Heart right ventricle (tissue), 16 donors: ENCODE data around the gene GASK1A. TPM values are rescaled to one million over a fixed set of nuclear protein-coding genes. Genes with fewer than 3 reads are reported as not detected.
A peak's percentile ranks its signal among the peaks of the same experiment; 100 is the strongest.
"Not testable (repeated sequence)": the region's sequence is repeated elsewhere in the genome, so short reads cannot be mapped to it uniquely, and the experiment has no call there.

ENCODE experiments used
- ATAC-seq, 8 donors: fragments of 200-7000 bp; cut with Tn5 transposase; one replicate each; pipeline ENCODE4 v1.9.1; 2020; ENCODE audit warnings: mild to moderate bottlenecking in 8 of 8, moderate library complexity in 8 of 8, moderate number of reproducible peaks in 1 of 8
- DNase-seq, 2 donors: peaks; one replicate each; pipeline ENCODE4 v3.0.0-alpha.2; 2020
- H3K27ac ChIP-seq, 10 donors: fragments of 200-600 bp; sonication (generic) in 2 of 10; one replicate each; pipeline versions ENCODE4 v1.5.0 to v1.8.0; 2020 to 2022; ENCODE audit warnings: mild to moderate bottlenecking in 3 of 10
- H3K27me3 ChIP-seq, 7 donors: fragments of 200-600 bp; one replicate each; pipeline ENCODE4 v1.8.0; 2021 to 2022; ENCODE audit warnings: mild to moderate bottlenecking in 2 of 7
- H3K36me3 ChIP-seq, 9 donors: fragments of 200-600 bp; sonication (generic) in 1 of 9; one replicate each; pipeline versions ENCODE4 v1.5.0 to v1.8.0; 2020 to 2022; ENCODE audit warnings: mild to moderate bottlenecking in 2 of 9
- H3K4me1 ChIP-seq, 9 donors: fragments of 200-600 bp; sonication (generic) in 1 of 9; one replicate each; pipeline versions ENCODE4 v1.5.0 to v1.8.0; 2020 to 2022; ENCODE audit warnings: mild to moderate bottlenecking in 4 of 9
- H3K4me3 ChIP-seq, 10 donors: fragments of 200-600 bp; sonication (generic) in 2 of 10; one replicate each; pipeline versions ENCODE4 v1.5.0 to v1.8.0; 2020 to 2022; ENCODE audit warnings: mild to moderate bottlenecking in 7 of 10, moderate library complexity in 2 of 10
- H3K9me3 ChIP-seq, 11 donors: fragments of 200-600 bp in 10 of 11; sonication (generic) in 2 of 11; one replicate each; pipeline versions ENCODE4 v1.5.0 to v1.8.0; 2013 to 2022; ENCODE audit warnings: mild to moderate bottlenecking in 2 of 11, control low read depth in 1 of 11, moderate library complexity in 1 of 11
- CTCF ChIP-seq, 9 donors: fragments of 200-600 bp; sonication (generic) in 2 of 9; IDR thresholded peaks; one replicate each; pipeline versions ENCODE4 v1.5.0 to v1.8.0; 2021 to 2022; ENCODE audit warnings: antibody characterized with exemption in 9 of 9, mild to moderate bottlenecking in 5 of 9, moderate library complexity in 1 of 9
- WGBS, 2 donors: extraction: QIAGEN DNeasy Blood & Tissue Kit; methylation state at CpG; one replicate each; pipeline ENCODE4 v1.1.7; 2013; ENCODE audit warnings: inconsistent platforms in 1 of 2; 5-methylcytosine and 5-hydroxymethylcytosine counted together
- intact Hi-C, 10 donors: fragments of 100-400 bp; cut with DNase I; formaldehyde crosslinking; loops; one replicate each; pipeline versions ENCODE4 v1.11.1 to v1.14.2; 2022
- polyA plus RNA-seq, 2 donors: library from polyadenylated mRNA; stranded (reverse); fragments of 200-250 nt; gene quantifications; one replicate each; pipeline ENCODE4 v1.2.3, GENCODE V29; 2013
- total RNA-seq, 10 donors: library from RNA; stranded (reverse); fragmentation: NEBNext Ultra II Directional in 3 of 10; extraction: Animal tissue kit (Norgen Biotek cat#: 25700) in 3 of 10; gene quantifications; one replicate each; pipeline versions ENCODE4 v1.2.1 to v1.2.4, GENCODE V29; 2021 to 2023
- donor health status: Arrhythmogenic right ventricular cardiomyopathy.
- donor health status: ischemic (EF 13 %, LVEDD 7.1; RV severe dilation, severe dysfunction).
- donor health status: healthy with polysubstance abuse.
- donor health status: DM: no; HTN: yes; CAD: no.
- donor health status: DM: no; HTN: no; CAD: no.
- donor health status: ischemic (EF 25% LVEDD 6.9; RV normal size, moderate dysfunction).
- donor health status: ischemic (EF 25% LVEDD 5.7; RV mildly dilated, moderate dysfunction).
- donor health status: healthy.
- donor health status: DM: yes; HTN: yes; CAD: no.
- donor health status: Ischemic cardiomyopathy.
- donor health status: ischemic (EF 35%, LVEDD 5.7; RV mildly dilated, moderate dysfunction).
- donor health status: nonischemic (EF 11% LVEDD 7.7; RV severe dilation, severe dysfunction).
- donor health status: DM: yes; HTN: yes; CAD: no.
- donor health status: PGD.
- donor health status: ischemic (EF 29% LVEDD 5.4; RV normal size, mild dysfunction).
- donor health status: nonischemic (EF 23%, LVEDD 6.1; RV moderate dilation, normal function).

GASK1A gene
- total and polyA plus RNA-seq, 12 donors, result 0.28 to 1.5 (median 0.58) TPM

DNA sequence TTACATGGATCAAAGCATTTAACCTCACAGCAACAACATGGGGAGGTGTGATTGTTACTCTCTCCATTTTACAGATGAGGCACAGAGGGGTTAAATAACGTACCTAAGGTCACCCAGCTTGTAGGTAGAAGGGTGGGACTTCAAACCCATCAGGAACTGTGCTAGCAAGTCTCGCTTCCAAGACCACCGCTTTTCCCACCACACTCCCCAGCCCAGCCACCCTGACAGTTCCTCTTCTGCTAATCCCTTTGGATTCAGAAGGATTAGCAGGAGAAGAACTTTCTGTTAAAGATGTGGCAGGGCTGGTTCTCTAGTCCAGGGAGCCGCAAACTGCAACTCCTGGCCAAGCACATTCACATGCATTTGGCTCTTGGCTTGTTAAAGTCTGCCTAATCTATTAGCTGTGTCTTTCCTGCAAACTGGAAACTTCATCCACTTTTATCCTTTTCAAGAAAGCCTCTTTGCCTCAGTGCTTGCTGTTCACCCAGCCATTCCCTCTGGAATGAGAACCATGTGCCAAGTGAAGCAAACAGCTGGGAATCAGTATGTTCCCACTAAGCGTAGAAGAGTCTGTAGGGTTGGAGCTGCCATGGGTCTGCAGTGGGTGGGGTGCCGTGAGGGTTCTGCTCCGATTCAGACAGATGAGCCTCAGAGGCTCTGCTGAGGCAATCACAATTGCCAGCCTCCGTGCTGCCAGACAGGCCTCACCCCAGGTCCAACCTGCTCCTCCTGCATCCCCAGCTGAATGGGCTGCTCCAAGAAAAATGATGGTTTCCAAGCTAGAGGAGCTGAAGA lies 82.2 kb downstream of the GASK1A start:
- no peak for TF ChIP-seq CTCF (IDR thresholded peaks at IDR 0.05)
- no peaks in the 10 kb centered on the region for H3K4me1 ChIP-seq
- H3K9me3 ChIP-seq, result peaks cover 0 to 19% (median 4%) of the 10 kb centered on the region in 11 donors
- H3K4me3 ChIP-seq, result no peak overlapping the region
- ATAC-seq (peak in 1 of 8 donors; percentile 41), DNase-seq (no peak)
- no peaks in the 10 kb centered on the region for H3K36me3 ChIP-seq
- WGBS, 2 donors, result 87 to 88% methylated on average over 8 of the region's 8 CpGs
- H3K27me3 ChIP-seq, result peaks cover 0 to 2% (median 0%) of the 10 kb centered on the region in 7 donors
- H3K27ac ChIP-seq, result no peak overlapping the region
- intact Hi-C loops, result no loop called here

DNA sequence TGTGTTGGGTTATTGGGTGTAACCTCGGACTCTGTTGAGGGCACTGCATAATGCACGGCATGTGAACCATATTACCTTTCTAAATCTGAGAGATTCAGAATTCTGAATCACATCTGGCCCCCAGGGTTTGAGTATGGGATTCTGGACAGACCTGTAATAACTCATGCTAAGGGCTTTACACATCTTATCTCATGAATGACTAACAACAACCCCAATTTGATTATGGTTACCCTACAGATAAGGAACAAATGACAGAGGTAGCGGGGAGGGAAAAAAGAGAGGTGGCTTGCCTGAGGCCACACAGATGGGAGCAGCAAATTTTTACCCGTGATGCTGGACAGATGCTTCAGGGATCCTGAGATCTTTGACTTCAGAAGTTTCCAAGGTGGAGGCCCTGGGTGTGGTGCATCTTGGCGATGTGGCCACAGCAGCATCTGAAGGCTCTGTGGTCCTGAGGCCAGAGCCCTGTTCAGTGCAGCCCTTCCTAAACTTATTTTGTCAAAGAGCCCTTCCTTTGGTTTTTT lies 83.0 kb downstream of the GASK1A start:
- 89 to 90% methylated on average over 5 of the region's 5 CpGs for WGBS, 2 donors

GRCh38 chr3:43062564-43063040 lies 83.5 kb downstream of the GASK1A start:
- Histone ChIP-seq H3K4me1 (no peaks in the 10 kb centered on the region), H3K27me3 (peaks cover 0 to 2% (median 0%) of the 10 kb centered on the region in 7 donors), H3K36me3 (no peaks in the 10 kb centered on the region), H3K4me3 (no peak overlapping the region), H3K9me3 (peaks cover 0 to 19% (median 4%) of the 10 kb centered on the region in 11 donors), H3K27ac (no peak overlapping the region)
- TF ChIP-seq CTCF (IDR thresholded peaks at IDR 0.05), result no peak
- WGBS, 2 donors, result 56 to 61% methylated on average over 8 of the region's 8 CpGs
- intact Hi-C loops, result no loop called here
- DNase-seq (no peak), ATAC-seq (peak in 3 of 8 donors; percentile 20 to 50 (median 22))

More for the DNA sequence above, 83.0 kb downstream of the GASK1A start:
- Histone ChIP-seq H3K36me3 (no peaks in the 10 kb centered on the region), H3K4me1 (no peaks in the 10 kb centered on the region), H3K9me3 (peaks cover 0 to 19% (median 4%) of the 10 kb centered on the region in 11 donors), H3K27ac (no peak overlapping the region), H3K27me3 (peaks cover 0 to 2% (median 0%) of the 10 kb centered on the region in 7 donors), H3K4me3 (no peak overlapping the region)
- no peak for ATAC-seq
- no peak for DNase-seq
- intact Hi-C loops, result no loop called here
- TF ChIP-seq CTCF (IDR thresholded peaks at IDR 0.05), result no peak

DNA sequence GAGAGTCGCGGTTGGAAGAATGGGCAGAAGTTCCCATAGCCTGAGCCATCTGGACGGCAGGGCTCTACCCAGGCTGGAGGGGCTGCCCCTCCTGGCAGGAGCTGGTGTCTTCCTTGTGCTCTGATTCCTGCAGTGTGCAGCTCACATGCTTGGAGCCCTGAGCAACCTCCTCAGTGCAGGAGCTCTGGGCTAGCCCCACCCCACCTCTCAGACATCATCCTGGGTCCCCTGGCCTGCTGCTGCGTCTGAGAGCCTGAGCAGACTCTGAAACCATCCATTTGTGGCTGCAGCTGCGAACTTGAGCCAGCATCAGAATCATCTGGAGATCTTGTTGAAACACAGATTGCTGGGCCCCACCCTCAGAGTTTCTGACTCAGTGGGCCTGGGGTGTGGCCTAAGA lies 84.0 kb downstream of the GASK1A start:
- peak in 1 of 8 donors; percentile 13 for ATAC-seq
- Histone ChIP-seq H3K27me3 (peaks cover 0 to 2% (median 0%) of the 10 kb centered on the region in 7 donors), H3K4me1 (no peaks in the 10 kb centered on the region), H3K4me3 (no peak overlapping the region), H3K27ac (no peak overlapping the region), H3K9me3 (peaks cover 0 to 18% (median 4%) of the 10 kb centered on the region in 11 donors), H3K36me3 (no peaks in the 10 kb centered on the region)
- WGBS, 2 donors, result 73 to 94% methylated on average over 4 to 5 of the region's 5 CpGs
- intact Hi-C loops, result no loop called here
- DNase-seq, result no peak
- no peak for TF ChIP-seq CTCF (IDR thresholded peaks at IDR 0.05)

DNA sequence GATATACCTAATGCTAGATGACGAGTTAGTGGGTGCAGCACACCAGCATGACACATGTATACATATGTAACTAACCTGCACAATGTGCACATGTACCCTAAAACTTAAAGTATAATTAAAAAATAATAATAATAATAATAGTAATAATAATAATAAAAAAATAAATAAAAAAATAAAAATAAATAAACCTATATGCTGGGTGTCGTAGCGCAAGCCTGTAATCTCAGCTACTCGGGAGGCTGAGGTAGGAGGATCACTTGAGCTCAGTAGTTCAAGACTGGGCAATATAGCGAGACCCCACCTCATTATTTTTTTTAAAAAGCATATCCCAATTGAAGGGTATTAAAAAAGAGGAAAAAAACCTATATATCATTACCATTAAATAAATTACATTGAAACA lies 91.6 kb downstream of the GASK1A start:
- H3K9me3 ChIP-seq, ATAC-seq, DNase-seq, H3K36me3 ChIP-seq, intact Hi-C loops, H3K4me3 ChIP-seq, H3K27ac ChIP-seq, H3K4me1 ChIP-seq, H3K27me3 ChIP-seq: not testable (repeated sequence)
- 91 to 98% methylated on average over 4 of the region's 5 CpGs for WGBS, 2 donors
